Trophoblast cell (in vitro differentiated cells and primary cell): Measurements from ENCODE around the gene EEF1AKMT2.

ENCODE experiments used
- DNase-seq, 2 donors: peaks; one replicate each; pipeline ENCODE4 v3.0.0-alpha.2; 2016
- H2AFZ ChIP-seq: 2 replicates; pipeline ENCODE4 v1.6.1; 2013; ENCODE audit warnings: low read length, moderate library complexity, mild to moderate bottlenecking; ENCODE audit not compliant: insufficient read depth, poor library complexity
- H2AK5ac ChIP-seq: 2 replicates; pipeline ENCODE4 v1.6.1; 2013; ENCODE audit warnings: mild to moderate bottlenecking, low read length
- H2BK120ac ChIP-seq: 2 replicates; pipeline ENCODE4 v1.6.1; 2013; ENCODE audit warnings: low read length, mild to moderate bottlenecking, moderate library complexity; ENCODE audit not compliant: insufficient read depth, poor library complexity
- H2BK12ac ChIP-seq: 2 replicates; pipeline ENCODE4 v1.6.1; 2013; ENCODE audit warnings: mild to moderate bottlenecking, low read length, moderate library complexity
- H2BK5ac ChIP-seq: 2 replicates; pipeline ENCODE4 v1.6.1; 2013; ENCODE audit warnings: low read length, low read depth, moderate library complexity, mild to moderate bottlenecking; ENCODE audit not compliant: poor library complexity
- H3K14ac ChIP-seq: 2 replicates; pipeline ENCODE4 v1.6.1; 2013; ENCODE audit warnings: mild to moderate bottlenecking, low read length
- H3K18ac ChIP-seq: 2 replicates; pipeline ENCODE4 v1.6.1; 2013; ENCODE audit warnings: mild to moderate bottlenecking, low read length
- H3K23ac ChIP-seq: 2 replicates; pipeline ENCODE4 v1.6.1; 2013; ENCODE audit warnings: low read length
- H3K27ac ChIP-seq: 2 replicates; pipeline ENCODE4 v1.5.1; 2013; ENCODE audit warnings: low read depth, mild to moderate bottlenecking, inconsistent platforms, low read length, moderate library complexity
- H3K27me3 ChIP-seq: 2 replicates; pipeline ENCODE4 v1.6.1; 2013; ENCODE audit warnings: inconsistent platforms, mild to moderate bottlenecking, low read length, moderate library complexity; ENCODE audit not compliant: insufficient read depth
- H3K36me3 ChIP-seq, 2 experiments: 1 replicate in 1 of 2; 2 replicates in 1 of 2; pipeline ENCODE4 v1.6.1; 2013; ENCODE audit warnings: low read length in 2 of 2, mild to moderate bottlenecking in 2 of 2, moderate library complexity in 1 of 2; ENCODE audit not compliant: insufficient read depth in 2 of 2, control insufficient read depth in 1 of 2
- H3K4ac ChIP-seq: 2 replicates; pipeline ENCODE4 v1.6.1; 2013; ENCODE audit warnings: low read depth, mild to moderate bottlenecking, low read length, moderate library complexity
- H3K4me1 ChIP-seq, 2 experiments: 1 replicate in 1 of 2; 2 replicates in 1 of 2; pipeline ENCODE4 v1.6.1; 2013; ENCODE audit warnings: low read length in 2 of 2, mild to moderate bottlenecking in 2 of 2, moderate library complexity in 1 of 2; ENCODE audit not compliant: insufficient read depth in 2 of 2, control insufficient read depth in 1 of 2
- H3K4me2 ChIP-seq: 2 replicates; pipeline ENCODE4 v1.6.1; 2013; ENCODE audit warnings: inconsistent platforms, mild to moderate bottlenecking, low read length, moderate library complexity
- H3K4me3 ChIP-seq: 2 replicates; pipeline ENCODE4 v1.5.1; 2013; ENCODE audit warnings: mild to moderate bottlenecking, low read depth, low read length, inconsistent platforms
- H3K79me1 ChIP-seq: one replicate; pipeline ENCODE4 v1.6.1; 2013; ENCODE audit warnings: low read length
- H3K79me2 ChIP-seq: 2 replicates; pipeline ENCODE4 v1.6.1; 2013; ENCODE audit warnings: low read length, mild to moderate bottlenecking; ENCODE audit not compliant: control insufficient read depth, insufficient read depth, poor library complexity
- H3K9ac ChIP-seq: 2 replicates; pipeline ENCODE4 v1.6.1; 2013; ENCODE audit warnings: mild to moderate bottlenecking, low read length
- H3K9me3 ChIP-seq: 2 replicates; pipeline ENCODE4 v1.6.1; 2013; ENCODE audit warnings: low read depth, mild to moderate bottlenecking, control low read depth, inconsistent platforms, low read length; ENCODE audit not compliant: insufficient read depth
- H4K12ac ChIP-seq: 2 replicates; pipeline ENCODE4 v1.6.1; 2013; ENCODE audit warnings: low read depth, mild to moderate bottlenecking, low read length, moderate library complexity
- H4K8ac ChIP-seq: 2 replicates; pipeline ENCODE4 v1.6.1; 2013; ENCODE audit warnings: low read depth, mild to moderate bottlenecking, low read length, moderate library complexity
- H4K91ac ChIP-seq: one replicate; pipeline ENCODE4 v1.6.1; 2013; ENCODE audit warnings: low read depth, mild to moderate bottlenecking, low read length, moderate library complexity
- WGBS: extraction: QIAGEN DNeasy Blood & Tissue Kit; methylation state at CpG from one replicate; pipeline ENCODE4 v1.1.7; 2013; ENCODE audit warnings: missing lambda C conversion rate; ENCODE audit not compliant: insufficient read length, insufficient coverage; ENCODE audit errors: extremely low coverage; 5-methylcytosine and 5-hydroxymethylcytosine counted together

The EEF1AKMT2 gene

GRCh38 chr10:124754227-124754626 is 37.5 kb downstream of the EEF1AKMT2 start:
- no peaks in the 10 kb centered on the region for H3K79me1 ChIP-seq
- H2AFZ ChIP-seq, result no peak overlapping the region
- H2BK12ac ChIP-seq, result no peak overlapping the region
- no peak overlapping the region for H3K27ac ChIP-seq
- DNase-seq, result no peak
- H3K4me2 ChIP-seq, result no peak overlapping the region
- H3K9ac ChIP-seq, result no peak overlapping the region
- H3K27me3 ChIP-seq, result no peaks in the 10 kb centered on the region
- H4K8ac ChIP-seq, result no peak overlapping the region
- H3K23ac ChIP-seq, result no peak overlapping the region
- no CpG with 5 or more reads among the region's 5 CpGs for whole genome bisulfite sequencing
- no peak overlapping the region for H4K91ac ChIP-seq
- no peaks in the 10 kb centered on the region for H3K4me1 ChIP-seq
- no peaks in the 10 kb centered on the region for H3K79me2 ChIP-seq
- no peak overlapping the region for H2BK120ac ChIP-seq
- H3K4ac ChIP-seq, result no peak overlapping the region
- H3K36me3 ChIP-seq, result peaks cover 2 to 6% of the 10 kb centered on the region in 2 experiments
- no peak overlapping the region for H4K12ac ChIP-seq
- H3K9me3 ChIP-seq, result no peaks in the 10 kb centered on the region
- H3K4me3 ChIP-seq, result no peak overlapping the region
- H3K14ac ChIP-seq, result no peak overlapping the region
- no peak overlapping the region for H3K18ac ChIP-seq
- H2AK5ac ChIP-seq, result no peak overlapping the region
- no peak overlapping the region for H2BK5ac ChIP-seq

DNA sequence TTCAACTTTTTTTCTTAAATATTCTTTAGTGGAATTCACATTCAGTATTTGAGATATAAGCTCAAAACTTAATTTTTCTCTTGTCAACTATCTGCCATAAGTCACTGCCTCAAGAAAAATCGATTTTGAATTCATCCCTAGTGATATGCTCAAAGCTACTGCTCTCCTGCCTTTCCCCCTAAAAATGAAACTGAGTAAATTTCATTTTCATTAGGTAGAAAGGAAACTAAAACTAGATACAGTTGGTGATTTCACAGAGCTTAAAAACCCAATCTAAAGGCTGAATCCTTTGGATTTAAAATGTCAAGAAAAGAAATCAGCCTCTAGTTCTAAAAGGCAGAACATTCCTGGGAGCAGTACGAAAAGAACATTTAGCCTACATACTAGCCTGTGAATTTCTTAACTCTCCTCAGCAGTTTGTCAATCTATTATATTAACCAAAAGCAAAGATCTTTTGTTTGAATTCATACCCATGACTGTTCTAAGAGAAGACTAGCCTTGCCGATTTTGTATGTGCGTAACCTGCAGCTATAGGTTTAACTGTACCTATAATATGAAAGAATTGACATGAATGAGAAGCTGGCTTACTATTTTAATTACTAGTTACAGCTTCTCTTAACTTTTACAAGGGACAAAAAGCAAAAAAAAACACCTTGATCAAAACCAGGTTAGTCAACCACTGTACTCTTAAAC is 42.6 kb downstream of the EEF1AKMT2 start:
- H3K23ac ChIP-seq, result no peak overlapping the region
- no peak overlapping the region for H3K14ac ChIP-seq
- no peak overlapping the region for H4K12ac ChIP-seq
- H2AFZ ChIP-seq, result no peak overlapping the region
- H2BK12ac ChIP-seq, result no peak overlapping the region
- H3K79me1 ChIP-seq, result no peaks in the 10 kb centered on the region
- H3K18ac ChIP-seq, result no peak overlapping the region
- no peak overlapping the region for H2BK5ac ChIP-seq
- H3K4ac ChIP-seq, result no peak overlapping the region
- no CpG with 5 or more reads among the region's 4 CpGs for WGBS
- H4K91ac ChIP-seq, result no peak overlapping the region
- no peaks in the 10 kb centered on the region for H3K79me2 ChIP-seq
- no peak overlapping the region for H4K8ac ChIP-seq
- peaks cover 2 to 3% of the 10 kb centered on the region in 2 experiments for H3K36me3 ChIP-seq
- no peak for DNase-seq
- no peak overlapping the region for H2AK5ac ChIP-seq
- no peaks in the 10 kb centered on the region for H3K27me3 ChIP-seq
- H2BK120ac ChIP-seq, result no peak overlapping the region
- no peak overlapping the region for H3K4me3 ChIP-seq
- no peak overlapping the region for H3K27ac ChIP-seq
- no peak overlapping the region for H3K9ac ChIP-seq
- H3K4me1 ChIP-seq, result peaks cover 0 to 2% of the 10 kb centered on the region in 2 experiments
- no peaks in the 10 kb centered on the region for H3K9me3 ChIP-seq
- H3K4me2 ChIP-seq, result no peak overlapping the region

DNA sequence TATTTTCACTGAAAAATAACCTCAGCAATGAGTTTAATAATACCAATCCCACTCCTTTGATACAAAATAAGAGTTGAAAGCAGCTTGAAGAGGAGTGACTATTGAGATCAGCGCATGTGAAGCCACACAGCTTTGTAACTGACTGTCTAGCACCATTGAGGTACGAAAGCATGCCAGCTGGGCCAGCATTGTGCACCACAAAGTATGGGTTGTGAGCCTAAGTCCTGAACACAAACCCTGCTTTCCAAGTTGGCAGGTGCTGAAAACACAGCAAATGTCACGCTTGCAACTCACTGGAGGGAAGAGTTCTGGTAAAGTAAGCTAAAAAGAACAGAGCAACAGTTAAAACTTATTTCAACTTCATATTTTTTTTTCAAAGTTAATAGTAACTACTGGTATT is 43.5 kb downstream of the EEF1AKMT2 start:
- Histone ChIP-seq H4K8ac (no peak overlapping the region), H2BK5ac (no peak overlapping the region), H3K79me1 (peaks cover 7% of the 10 kb centered on the region), H2AFZ (no peak overlapping the region), H2BK12ac (no peak overlapping the region), H4K12ac (no peak overlapping the region), H3K27ac (no peak overlapping the region), H3K23ac (no peak overlapping the region), H3K9me3 (no peaks in the 10 kb centered on the region), H3K4me3 (no peak overlapping the region), H3K36me3 (peaks cover 0 to 2% of the 10 kb centered on the region in 2 experiments), H3K27me3 (no peaks in the 10 kb centered on the region), H3K14ac (no peak overlapping the region), H3K18ac (no peak overlapping the region), H3K9ac (no peak overlapping the region), H3K4ac (no peak overlapping the region), H4K91ac (no peak overlapping the region), H3K4me2 (no peak overlapping the region), H2BK120ac (no peak overlapping the region), H2AK5ac (no peak overlapping the region), H3K79me2 (peaks cover 2% of the 10 kb centered on the region), H3K4me1 (peaks cover 0 to 2% of the 10 kb centered on the region in 2 experiments)
- no peak for DNase-seq
- WGBS, result no CpG with 5 or more reads among the region's 3 CpGs

GRCh38 chr10:124747745-124748144 is 43.9 kb downstream of the EEF1AKMT2 start:
- H4K91ac ChIP-seq, result no peak overlapping the region
- H3K4me2 ChIP-seq, result no peak overlapping the region
- H3K4me1 ChIP-seq, result peaks cover under 1 to 2% of the 10 kb centered on the region in 2 experiments
- no peaks in the 10 kb centered on the region for H3K27me3 ChIP-seq
- H3K36me3 ChIP-seq, result peaks cover 0 to 2% of the 10 kb centered on the region in 2 experiments
- H2AFZ ChIP-seq, result no peak overlapping the region
- no peaks in the 10 kb centered on the region for H3K9me3 ChIP-seq
- no peak overlapping the region for H3K14ac ChIP-seq
- H2BK12ac ChIP-seq, result no peak overlapping the region
- peaks cover 7% of the 10 kb centered on the region for H3K79me1 ChIP-seq
- peaks cover 4% of the 10 kb centered on the region for H3K79me2 ChIP-seq
- H4K12ac ChIP-seq, result no peak overlapping the region
- no peak overlapping the region for H3K4me3 ChIP-seq
- no peak overlapping the region for H3K27ac ChIP-seq
- no peak overlapping the region for H3K18ac ChIP-seq
- H3K23ac ChIP-seq, result no peak overlapping the region
- no peak overlapping the region for H3K4ac ChIP-seq
- H2BK120ac ChIP-seq, result no peak overlapping the region
- H3K9ac ChIP-seq, result no peak overlapping the region
- no peak overlapping the region for H2BK5ac ChIP-seq
- no peak overlapping the region for H2AK5ac ChIP-seq
- no peak overlapping the region for H4K8ac ChIP-seq
- no CpG with 5 or more reads among the region's 1 CpG for WGBS
- no peak for DNase-seq
